ENCODE data around the gene MVP.
A peak's percentile ranks its signal among the peaks of the same experiment; 100 is the strongest.
"Not testable (repeated sequence)": the region's sequence is repeated elsewhere in the genome, so short reads cannot be mapped to it uniquely, and the experiment has no call there.

MVP gene

GRCh38 chr16:29825145-29826044 lies 5.1 kb downstream of the MVP start:
- DNase-seq (ENCODE audit: low read depth in 2 of 2): peak; percentile 75 to 88
- TF ChIP-seq, protein P1, sequence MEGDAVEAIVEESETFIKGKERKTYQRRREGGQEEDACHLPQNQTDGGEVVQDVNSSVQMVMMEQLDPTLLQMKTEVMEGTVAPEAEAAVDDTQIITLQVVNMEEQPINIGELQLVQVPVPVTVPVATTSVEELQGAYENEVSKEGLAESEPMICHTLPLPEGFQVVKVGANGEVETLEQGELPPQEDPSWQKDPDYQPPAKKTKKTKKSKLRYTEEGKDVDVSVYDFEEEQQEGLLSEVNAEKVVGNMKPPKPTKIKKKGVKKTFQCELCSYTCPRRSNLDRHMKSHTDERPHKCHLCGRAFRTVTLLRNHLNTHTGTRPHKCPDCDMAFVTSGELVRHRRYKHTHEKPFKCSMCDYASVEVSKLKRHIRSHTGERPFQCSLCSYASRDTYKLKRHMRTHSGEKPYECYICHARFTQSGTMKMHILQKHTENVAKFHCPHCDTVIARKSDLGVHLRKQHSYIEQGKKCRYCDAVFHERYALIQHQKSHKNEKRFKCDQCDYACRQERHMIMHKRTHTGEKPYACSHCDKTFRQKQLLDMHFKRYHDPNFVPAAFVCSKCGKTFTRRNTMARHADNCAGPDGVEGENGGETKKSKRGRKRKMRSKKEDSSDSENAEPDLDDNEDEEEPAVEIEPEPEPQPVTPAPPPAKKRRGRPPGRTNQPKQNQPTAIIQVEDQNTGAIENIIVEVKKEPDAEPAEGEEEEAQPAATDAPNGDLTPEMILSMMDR (IDR thresholded peaks at IDR 0.05; ENCODE audit: low read depth, low read length): no peak

DNA sequence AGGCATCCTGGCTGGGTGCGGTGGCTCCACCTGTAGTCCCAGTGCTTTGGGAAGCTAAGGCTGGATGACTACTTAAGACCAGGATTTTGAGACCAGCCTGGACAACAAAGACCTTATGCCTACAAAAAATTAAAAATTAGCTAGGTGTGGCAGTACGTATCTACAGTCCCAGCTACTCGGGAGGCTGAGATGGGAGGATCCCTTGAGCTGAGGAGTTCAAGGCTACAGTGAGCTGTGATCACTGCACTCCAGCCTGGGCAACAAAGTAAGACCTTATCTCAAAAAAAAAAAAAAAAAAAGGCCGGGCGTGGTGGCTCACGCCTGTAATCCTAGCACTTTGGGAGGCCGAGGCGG lies 6.1 kb downstream of the MVP start:
- no peak overlapping the region for H3K4me3 ChIP-seq (replicated peaks in 1 of 2; ENCODE audit: low read depth in 2 of 2, low read length in 2 of 2)
- no peak for DNase-seq (ENCODE audit: low read depth in 2 of 2)
- TF ChIP-seq, protein P1 (IDR thresholded peaks at IDR 0.05; ENCODE audit: low read depth, low read length): no peak

More at GRCh38 chr16:29825145-29826044, 5.1 kb downstream of the MVP start:
- H3K4me3 ChIP-seq (replicated peaks in 1 of 2; ENCODE audit: low read depth in 2 of 2, low read length in 2 of 2): peak overlapping the region in 1 of 2 donors; percentile 28

DNA sequence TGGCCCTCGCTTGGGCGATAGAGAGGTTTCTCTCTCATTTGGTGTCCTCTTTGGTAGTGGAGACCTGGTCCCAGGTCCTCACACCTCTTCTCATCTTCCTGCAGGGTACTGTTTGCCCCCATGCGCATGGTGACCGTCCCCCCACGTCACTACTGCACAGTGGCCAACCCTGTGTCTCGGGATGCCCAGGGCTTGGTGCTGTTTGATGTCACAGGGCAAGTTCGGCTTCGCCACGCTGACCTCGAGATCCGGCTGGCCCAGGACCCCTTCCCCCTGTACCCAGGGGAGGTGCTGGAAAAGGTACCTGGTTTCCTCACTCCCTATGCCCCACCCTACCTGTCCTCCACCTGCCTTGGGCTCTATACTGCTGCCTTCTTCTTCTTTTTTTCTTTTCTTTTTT lies 10.5 kb downstream of the MVP start:
- TF ChIP-seq, protein P1 (IDR thresholded peaks at IDR 0.05; ENCODE audit: low read depth, low read length): no peak
- H3K4me3 ChIP-seq (replicated peaks in 1 of 2; ENCODE audit: low read depth in 2 of 2, low read length in 2 of 2): no peak overlapping the region
- DNase-seq (ENCODE audit: low read depth in 2 of 2): no peak

- no peak overlapping the region for H3K4me3 ChIP-seq (replicated peaks in 1 of 2; ENCODE audit: low read depth in 2 of 2, low read length in 2 of 2)
- DNase-seq (ENCODE audit: low read depth in 2 of 2): no peak
- TF ChIP-seq, protein P1 (IDR thresholded peaks at IDR 0.05; ENCODE audit: low read depth, low read length): no peak
Observed at GRCh38 chr16:29831490-29831889, 11.2 kb downstream of the MVP start.

DNA sequence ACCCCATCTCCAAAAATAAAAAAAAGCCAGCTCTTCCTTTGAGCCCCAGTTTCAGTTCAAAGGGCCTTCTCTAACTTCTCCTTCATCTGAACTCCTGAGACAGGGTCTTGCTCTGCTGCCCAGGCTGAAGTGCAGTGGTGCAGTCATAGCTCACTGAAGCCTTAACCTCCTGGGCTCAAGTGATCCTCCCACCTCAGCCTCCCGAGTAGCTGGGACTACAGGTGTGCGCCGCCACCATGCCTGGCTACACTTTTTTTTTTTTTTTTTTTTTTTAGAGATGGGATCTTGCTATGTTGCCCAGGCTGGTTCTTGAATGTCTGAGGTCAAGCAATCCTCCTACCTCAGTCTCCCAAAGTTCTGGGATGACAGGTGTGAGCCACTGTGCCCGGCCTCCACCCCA lies 13.0 kb downstream of the MVP start:
- not testable (repeated sequence) for DNase-seq (ENCODE audit: low read depth in 2 of 2); H3K4me3 ChIP-seq (replicated peaks in 1 of 2; ENCODE audit: low read depth in 2 of 2, low read length in 2 of 2)

- no peak for DNase-seq (ENCODE audit: low read depth in 2 of 2)
- H3K4me3 ChIP-seq (replicated peaks in 1 of 2; ENCODE audit: low read depth in 2 of 2, low read length in 2 of 2): no peak overlapping the region
- TF ChIP-seq, protein P1 (IDR thresholded peaks at IDR 0.05; ENCODE audit: low read depth, low read length): no peak
Observed at GRCh38 chr16:29834079-29834478, 13.8 kb downstream of the MVP start.

DNA sequence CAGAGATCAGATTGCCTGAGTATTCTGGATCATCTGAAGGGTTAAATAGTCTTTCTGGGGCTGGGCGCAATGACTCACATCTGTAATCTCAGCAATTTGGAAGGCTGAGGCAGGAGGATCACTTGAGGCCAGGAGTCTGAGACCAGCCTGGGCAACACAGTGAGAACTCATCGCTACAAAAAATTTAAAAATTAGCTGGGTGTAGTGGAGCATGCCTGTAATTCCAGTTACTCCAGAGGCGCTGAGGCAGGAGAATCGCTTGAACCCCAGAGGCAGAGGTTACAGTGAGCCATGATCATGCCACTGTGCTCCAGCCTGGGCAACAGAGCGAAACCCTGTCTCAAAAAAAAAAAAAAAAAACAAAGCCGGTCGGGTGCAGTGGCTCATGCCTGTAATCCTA lies 15.7 kb downstream of the MVP start:
- DNase-seq (ENCODE audit: low read depth in 2 of 2): no peak
- TF ChIP-seq, protein P1 (IDR thresholded peaks at IDR 0.05; ENCODE audit: low read depth, low read length): no peak

More for the DNA sequence above, 15.7 kb downstream of the MVP start:
- no peak overlapping the region for H3K4me3 ChIP-seq (replicated peaks in 1 of 2; ENCODE audit: low read depth in 2 of 2, low read length in 2 of 2)
